WTC11 (cell line): Measurements from ENCODE around the gene LRRC14B. TPM values are rescaled to one million over a fixed set of nuclear protein-coding genes. Genes with fewer than 3 reads are reported as not detected.

Source experiments
- ATAC-seq: fragments of 200-7000 bp; cut with Tn5 transposase; 2 replicates; pipeline ENCODE4 v1.10.0; 2021; ENCODE audit warnings: mild to moderate bottlenecking, moderate library complexity
- CTCF ChIA-PET: fragments of 300-600 bp; sonication (Branson Sonifier 250); formaldehyde crosslinking; loops from one replicate; lab custom pipeline; 2021; ENCODE audit warnings: antibody characterized with exemption; lab: Charles Lee
- POLR2A ChIA-PET: fragments of 350-600 bp; sonication (Branson Sonifier 250); formaldehyde crosslinking; loops from one replicate; lab custom pipeline; 2021; ENCODE audit warnings: antibody characterized with exemption; lab: Charles Lee
- DNase-seq: peaks from one replicate; pipeline ENCODE4 v3.0.0; 2021; ENCODE audit warnings: low spot score
- H3K27ac Mint-ChIP-seq: 2 replicates; pipeline ENCODE4 v1.8.0; 2021; ENCODE audit warnings: mixed read lengths
- H3K27me3 Mint-ChIP-seq: 2 replicates; pipeline ENCODE4 v1.8.0; 2021; ENCODE audit warnings: low read depth, mild to moderate bottlenecking, moderate library complexity, mixed read lengths
- H3K36me3 Mint-ChIP-seq: 2 replicates; pipeline ENCODE4 v1.8.0; 2021; ENCODE audit warnings: mixed read lengths
- H3K4me1 Mint-ChIP-seq: 2 replicates; pipeline ENCODE4 v1.8.0; 2022; ENCODE audit warnings: mixed read lengths
- H3K4me3 Mint-ChIP-seq: 2 replicates; pipeline ENCODE4 v1.8.0; 2021; ENCODE audit warnings: mild to moderate bottlenecking, moderate library complexity, mixed read lengths
- H3K9me3 Mint-ChIP-seq: 2 replicates; pipeline ENCODE4 v1.8.0; 2021; ENCODE audit warnings: mixed read lengths
- AFF4 ChIP-seq: sonication (generic); formaldehyde crosslinking; IDR thresholded peaks from 2 replicates; pipeline ENCODE4 v1.8.1; 2023; ENCODE audit warnings: mild to moderate bottlenecking, missing genetic modification reagents, borderline replicate concordance
- CBFB ChIP-seq: sonication (generic); formaldehyde crosslinking; IDR thresholded peaks from 2 replicates; pipeline ENCODE4 v1.8.1; 2022; ENCODE audit warnings: mild to moderate bottlenecking, low read depth, missing genetic modification reagents
- CREM ChIP-seq: sonication (generic); formaldehyde crosslinking; IDR thresholded peaks from 2 replicates; pipeline ENCODE4 v1.8.1; 2022; ENCODE audit warnings: mild to moderate bottlenecking, missing genetic modification reagents, moderate library complexity
- E2F5 ChIP-seq: sonication (generic); formaldehyde crosslinking; IDR thresholded peaks from 2 replicates; pipeline ENCODE4 v1.8.1; 2022; ENCODE audit warnings: mild to moderate bottlenecking, moderate library complexity, missing genetic modification reagents
- ELF4 ChIP-seq: sonication (generic); formaldehyde crosslinking; IDR thresholded peaks from 2 replicates; pipeline ENCODE4 v1.8.1; 2022; ENCODE audit warnings: low read depth, mild to moderate bottlenecking, moderate library complexity, missing genetic modification reagents
- FOXP4 ChIP-seq: sonication (generic); formaldehyde crosslinking; IDR thresholded peaks from 2 replicates; pipeline ENCODE4 v1.8.0; 2022; ENCODE audit warnings: mild to moderate bottlenecking, missing genetic modification reagents
- NR3C1 ChIP-seq: sonication (generic); formaldehyde crosslinking; conservative IDR thresholded peaks from 2 replicates; pipeline ENCODE4 v1.8.1; 2023; ENCODE audit warnings: low read depth, mild to moderate bottlenecking, missing genetic modification reagents
- STAT6 ChIP-seq: sonication (generic); formaldehyde crosslinking; conservative IDR thresholded peaks from 2 replicates; pipeline ENCODE4 v1.8.1; 2023; ENCODE audit warnings: mild to moderate bottlenecking, low read depth, missing genetic modification reagents, moderate library complexity
- TEAD1 ChIP-seq: sonication (generic); formaldehyde crosslinking; IDR thresholded peaks from 2 replicates; pipeline ENCODE4 v1.8.0; 2022; ENCODE audit warnings: mild to moderate bottlenecking, missing genetic modification reagents
- ZNF121 ChIP-seq: sonication (generic); formaldehyde crosslinking; IDR thresholded peaks from 2 replicates; pipeline ENCODE4 v1.8.0; 2023; ENCODE audit warnings: missing genetic modification reagents
- ZNF263 ChIP-seq: sonication (generic); formaldehyde crosslinking; IDR thresholded peaks from 2 replicates; pipeline ENCODE4 v1.8.1; 2022; ENCODE audit warnings: low read depth, mild to moderate bottlenecking, moderate library complexity, missing genetic modification reagents
- ZNF423 ChIP-seq: fragments of 250-450 bp; sonication (Bioruptor Pico); IDR thresholded peaks from 2 replicates; pipeline ENCODE4 v2.1.2; 2022; ENCODE audit warnings: mild to moderate bottlenecking, moderate library complexity
- ZNF512 ChIP-seq: sonication (generic); formaldehyde crosslinking; IDR thresholded peaks from 2 replicates; pipeline ENCODE4 v1.8.1; 2022; ENCODE audit warnings: missing genetic modification reagents, borderline replicate concordance
- ZNF532 ChIP-seq: fragments of 250-450 bp; sonication (Bioruptor Pico); IDR thresholded peaks from 2 replicates; pipeline ENCODE4 v1.9.0; 2021; ENCODE audit warnings: mild to moderate bottlenecking, borderline replicate concordance
- ZSCAN18 ChIP-seq: fragments of 250-450 bp; sonication (Bioruptor Pico); IDR thresholded peaks from 2 replicates; pipeline ENCODE4 v2.1.2; 2022; ENCODE audit warnings: mild to moderate bottlenecking, moderate library complexity
- total RNA-seq: library from RNA; stranded (reverse); gene quantifications from 3 replicates; pipeline ENCODE4 v1.2.3, GENCODE V29; 2021

Gene LRRC14B
- total RNA-seq, 1 experiment from 2014 or later = not detected

GRCh38 chr5:155651-156410, 35.5 kb upstream of the LRRC14B start (continued):
- TF ChIP-seq STAT6 (no peak), E2F5 (no peak)

- no peak for ATAC-seq
- ChIA-PET CTCF (interaction anchor here (1.9 kb wide), 1 partner anchor 32 kb away, joined by 5 read pairs; no protein-coding TSS in a partner anchor), POLR2A (no interaction called here)
- DNase-seq = no peak
- Mint-ChIP-seq H3K4me3 (no peak overlapping the region), H3K9me3 (no peaks in the 10 kb centered on the region), H3K27ac (peak overlapping the region; percentile 41; the same call in 1 of the 2 replicates), H3K4me1 (peaks cover 13% of the 10 kb centered on the region), H3K27me3 (no peaks in the 10 kb centered on the region), H3K36me3 (peaks cover 66% of the 10 kb centered on the region)
- TF ChIP-seq ZNF263 (no peak), ELF4 (CRISPR knock-in tag) (no peak), ZNF121 (CRISPR knock-in tag) (no peak), CREM (CRISPR knock-in tag) (no peak), NR3C1 (CRISPR knock-in tag) (no peak), ZSCAN18 (CRISPR knock-in tag) (no peak), AFF4 (CRISPR knock-in tag) (no peak), ZNF512 (CRISPR knock-in tag) (no peak), ZNF423 (CRISPR knock-in tag) (no peak), E2F5 (no peak), CBFB (CRISPR knock-in tag) (no peak), TEAD1 (CRISPR knock-in tag) (no peak), FOXP4 (CRISPR knock-in tag) (no peak), ZNF532 (CRISPR knock-in tag) (no peak)
Measured at GRCh38 chr5:156411-157072, 34.8 kb upstream of the LRRC14B start.
